B cell (primary cell): ENCODE data around the gene RAE1.

Source experiments
- CTCF ChIP-seq: fragments of 200-600 bp; IDR thresholded peaks from one replicate; pipeline ENCODE4 v1.8.0; 2022; ENCODE audit warnings: antibody characterized with exemption, mild to moderate bottlenecking
- EZH2 ChIP-seq: IDR thresholded peaks from 2 replicates; pipeline ENCODE4 v1.6.1; 2012; ENCODE audit warnings: borderline replicate concordance, low read depth, mild to moderate bottlenecking, moderate library complexity, low read length; ENCODE audit not compliant: insufficient read depth, poor library complexity, severe bottlenecking

GRCh38 chr20:57394121-57395082, 43.3 kb downstream of the RAE1 start:
- TF ChIP-seq CTCF (no peak), EZH2 (no peak)
